Psoas muscle (tissue), 8 donors: ENCODE results near the gene TGM1. TPM values are rescaled to one million over a fixed set of nuclear protein-coding genes. Genes with fewer than 3 reads are reported as not detected.

Source experiments
- ATAC-seq, 4 donors: fragments of 200-7000 bp; cut with Tn5 transposase; one replicate each; pipeline ENCODE4 v1.9.1; 2020; ENCODE audit warnings: moderate library complexity in 3 of 4, mild to moderate bottlenecking in 2 of 4
- DNase-seq, 2 donors: peaks; one replicate each; pipeline ENCODE4 v3.0.0-alpha.2; 2020
- H3K27ac ChIP-seq: fragments of 200-600 bp; one replicate; pipeline ENCODE4 v1.8.0; 2022
- H3K27me3 ChIP-seq, 3 donors: fragments of 200-600 bp in 1 of 3; one replicate each; pipeline versions ENCODE4 v1.6.1 to v1.8.0; 2013 to 2022; ENCODE audit warnings: low read length in 2 of 3, mild to moderate bottlenecking in 2 of 3, moderate library complexity in 1 of 3; ENCODE audit not compliant: insufficient read depth in 3 of 3
- H3K36me3 ChIP-seq, 2 donors: fragments of 200-600 bp in 1 of 2; one replicate each; pipeline versions ENCODE4 v1.6.1 to v1.8.0; 2013 to 2022; ENCODE audit warnings: low read depth in 1 of 2, mild to moderate bottlenecking in 1 of 2, moderate library complexity in 1 of 2; ENCODE audit not compliant: insufficient read depth in 1 of 2
- H3K4me1 ChIP-seq: fragments of 200-600 bp; one replicate; pipeline ENCODE4 v1.8.0; 2022
- H3K4me3 ChIP-seq: fragments of 200-600 bp; one replicate; pipeline ENCODE4 v1.8.0; 2022; ENCODE audit warnings: mild to moderate bottlenecking
- H3K9me3 ChIP-seq: fragments of 200-600 bp; one replicate; pipeline ENCODE4 v1.8.0; 2022
- WGBS, 3 donors: extraction: QIAGEN DNeasy Blood & Tissue Kit; methylation state at CpG; one replicate each; pipeline versions ENCODE4 v1.1.6 to v1.1.7; 2013; 5-methylcytosine and 5-hydroxymethylcytosine counted together
- intact Hi-C, 2 donors: fragments of 100-400 bp; cut with DNase I; formaldehyde crosslinking; loops; one replicate each; pipeline versions ENCODE4 v1.11.0 to v1.14.2; 2022
- polyA plus RNA-seq, 3 donors: library from polyadenylated mRNA; stranded (reverse); fragments of 200-250 nt; gene quantifications; one replicate each; pipeline ENCODE4 v1.2.3, GENCODE V29; 2013
- total RNA-seq, 4 donors: library from RNA; stranded (reverse); fragmentation: NEBNext Ultra II Directional in 2 of 4; extraction: Animal tissue kit (Norgen Biotek cat#: 25700) in 2 of 4; gene quantifications; one replicate each; pipeline versions ENCODE4 v1.2.1 to v1.2.4, GENCODE V29; 2021 to 2023
- TF ChIP-seq, protein P1 (sequence below): fragments of 200-600 bp; IDR thresholded peaks from one replicate; pipeline ENCODE4 v1.8.0; 2022; ENCODE audit warnings: antibody characterized with exemption
- donor health status: healthy with polysubstance abuse.
- donor health status: DM: no; HTN: no; CAD: no; lungs with moderate emphysema.
- donor health status: Bipolar disorder and iron deficiency.
- donor health status: healthy.
- donor health status: DM: yes; HTN: yes; CAD: no.
- donor health status: DM: no; HTN: no; CAD: no.
- donor health status: DM: no; HTN: no; CAD: no.
- donor health status: DM: yes; HTN: yes; CAD: no.

The TGM1 gene
- total and polyA plus RNA-seq, 7 donors, result 0.17 to 1.3 (median 0.41) TPM; not detected in 1

DNA sequence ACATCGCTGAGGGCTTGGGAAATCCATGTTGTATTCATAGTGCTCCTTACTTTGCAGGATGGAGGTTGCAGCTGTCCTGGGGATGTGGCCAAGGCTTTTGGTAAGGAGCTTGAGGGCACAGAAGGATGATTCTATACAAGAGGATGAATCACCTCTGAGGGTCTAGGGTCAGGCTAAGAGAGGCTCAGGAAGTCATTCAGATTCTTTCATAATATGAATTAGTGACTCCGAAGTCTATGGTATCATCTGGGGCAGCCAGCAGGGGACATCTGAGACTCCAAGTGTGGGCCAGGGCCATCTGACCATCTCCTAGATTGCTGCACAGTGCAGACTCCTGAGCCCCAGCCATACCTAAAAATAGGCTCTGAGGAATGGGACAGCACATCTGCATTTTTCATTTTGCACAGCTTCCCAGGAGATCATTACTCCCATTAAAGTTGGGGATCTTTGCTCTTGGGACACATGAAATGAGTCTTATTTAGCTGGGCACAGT, 25.5 kb downstream of the TGM1 start:
- peak in 3 of 4 donors; percentile 1 to 34 (median 10) for ATAC-seq
- intact Hi-C loops, result no loop called here
- no peak overlapping the region for H3K4me3 ChIP-seq
- peaks cover 27 to 79% of the 10 kb centered on the region in 2 donors for H3K36me3 ChIP-seq
- TF ChIP-seq, protein P1, sequence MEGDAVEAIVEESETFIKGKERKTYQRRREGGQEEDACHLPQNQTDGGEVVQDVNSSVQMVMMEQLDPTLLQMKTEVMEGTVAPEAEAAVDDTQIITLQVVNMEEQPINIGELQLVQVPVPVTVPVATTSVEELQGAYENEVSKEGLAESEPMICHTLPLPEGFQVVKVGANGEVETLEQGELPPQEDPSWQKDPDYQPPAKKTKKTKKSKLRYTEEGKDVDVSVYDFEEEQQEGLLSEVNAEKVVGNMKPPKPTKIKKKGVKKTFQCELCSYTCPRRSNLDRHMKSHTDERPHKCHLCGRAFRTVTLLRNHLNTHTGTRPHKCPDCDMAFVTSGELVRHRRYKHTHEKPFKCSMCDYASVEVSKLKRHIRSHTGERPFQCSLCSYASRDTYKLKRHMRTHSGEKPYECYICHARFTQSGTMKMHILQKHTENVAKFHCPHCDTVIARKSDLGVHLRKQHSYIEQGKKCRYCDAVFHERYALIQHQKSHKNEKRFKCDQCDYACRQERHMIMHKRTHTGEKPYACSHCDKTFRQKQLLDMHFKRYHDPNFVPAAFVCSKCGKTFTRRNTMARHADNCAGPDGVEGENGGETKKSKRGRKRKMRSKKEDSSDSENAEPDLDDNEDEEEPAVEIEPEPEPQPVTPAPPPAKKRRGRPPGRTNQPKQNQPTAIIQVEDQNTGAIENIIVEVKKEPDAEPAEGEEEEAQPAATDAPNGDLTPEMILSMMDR, result no peak
- H3K27ac ChIP-seq, result peak overlapping the region; percentile 19
- H3K9me3 ChIP-seq, result no peaks in the 10 kb centered on the region
- peaks cover 76% of the 10 kb centered on the region for H3K4me1 ChIP-seq
- WGBS, 3 donors, result 50 to 67% (median 64%) methylated on average over 2 of the region's 2 CpGs
- H3K27me3 ChIP-seq, result no peaks in the 10 kb centered on the region
- no peak for DNase-seq

DNA sequence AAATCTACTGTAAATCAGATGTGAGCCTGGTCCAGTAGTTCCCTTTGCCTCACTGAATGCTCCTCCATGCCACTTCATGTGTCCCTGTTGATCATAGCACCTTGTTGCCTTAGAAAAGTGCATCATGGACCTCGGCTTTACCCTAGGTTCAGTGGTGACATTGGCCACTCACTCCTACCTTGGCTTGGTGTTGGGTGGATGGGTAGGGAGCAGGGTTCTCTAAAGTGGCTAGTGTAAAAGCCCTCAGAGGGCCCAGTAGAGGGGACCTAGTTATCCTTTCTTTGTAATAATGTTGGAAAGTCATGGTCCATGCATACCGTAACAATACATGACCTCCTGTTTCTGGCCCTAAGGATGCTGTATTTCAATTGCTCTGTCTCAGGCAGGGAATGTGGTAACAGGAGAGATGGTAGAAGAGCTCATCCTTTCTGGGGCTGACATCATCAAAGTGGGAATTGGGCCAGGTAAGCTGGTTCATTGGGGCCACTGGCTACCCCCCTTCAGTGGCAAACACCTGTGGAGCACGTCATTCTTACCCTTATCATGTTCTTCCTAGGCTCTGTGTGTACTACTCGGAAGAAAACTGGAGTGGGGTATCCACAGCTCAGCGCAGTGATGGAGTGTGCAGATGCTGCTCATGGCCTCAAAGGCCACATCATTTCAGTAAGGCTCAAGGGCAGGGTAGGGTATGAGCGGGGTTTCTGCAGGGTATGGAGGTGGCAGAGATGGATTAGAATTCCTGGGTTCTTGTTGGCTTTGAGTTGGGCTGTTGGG, 26.1 kb downstream of the TGM1 start:
- ATAC-seq (no peak), DNase-seq (no peak)
- Histone ChIP-seq H3K27ac (peak overlapping the region; percentile 19), H3K9me3 (no peaks in the 10 kb centered on the region), H3K27me3 (no peaks in the 10 kb centered on the region), H3K4me3 (no peak overlapping the region), H3K36me3 (peaks cover 27 to 79% of the 10 kb centered on the region in 2 donors), H3K4me1 (peaks cover 76% of the 10 kb centered on the region)
- WGBS, 3 donors, result 87 to 90% (median 88%) methylated on average over 6 of the region's 6 CpGs
- intact Hi-C loops, result no loop called here
- TF ChIP-seq, protein P1, result no peak

DNA sequence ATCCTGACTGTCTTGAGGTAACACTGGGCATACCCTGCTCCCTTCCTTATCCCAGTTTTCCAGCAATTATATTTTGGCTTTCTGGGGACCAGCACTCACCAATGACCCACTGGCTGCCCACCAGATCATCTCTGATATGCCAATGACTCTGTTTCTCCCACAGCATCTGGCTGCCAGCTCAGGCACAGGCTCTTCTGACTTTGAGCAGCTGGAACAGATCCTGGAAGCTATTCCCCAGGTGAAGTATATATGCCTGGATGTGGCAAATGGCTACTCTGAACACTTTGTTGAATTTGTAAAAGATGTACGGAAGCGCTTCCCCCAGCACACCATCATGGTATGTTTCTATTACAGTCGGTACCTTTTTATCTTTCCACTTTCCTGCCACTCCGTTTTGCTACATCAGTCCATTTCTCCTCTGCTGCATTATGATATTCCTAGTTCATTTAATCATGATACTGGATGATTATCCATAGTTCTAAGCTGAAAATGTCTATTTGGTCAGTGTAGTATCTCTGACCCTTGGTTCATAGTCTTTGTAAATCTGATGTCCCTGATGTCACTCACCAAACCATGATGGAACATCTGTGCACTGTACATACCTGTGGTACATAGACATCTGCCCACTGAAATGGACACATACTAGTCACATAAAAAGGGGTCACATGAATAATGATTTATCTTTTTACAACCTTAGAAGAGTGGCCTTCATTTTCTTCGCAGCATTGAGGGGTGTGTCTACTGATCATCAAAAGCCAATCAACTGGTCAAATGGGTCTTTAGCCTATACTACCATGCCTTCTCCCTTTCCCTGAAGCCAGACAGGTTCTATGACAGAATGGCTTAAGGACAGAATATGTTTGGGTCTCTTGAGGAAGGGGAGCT, 26.9 kb downstream of the TGM1 start:
- Histone ChIP-seq H3K9me3 (no peaks in the 10 kb centered on the region), H3K4me3 (no peak overlapping the region), H3K27ac (peak overlapping the region; percentile 19), H3K4me1 (peaks cover 75% of the 10 kb centered on the region), H3K27me3 (no peaks in the 10 kb centered on the region), H3K36me3 (peaks cover 27 to 74% of the 10 kb centered on the region in 2 donors)
- no peak for ATAC-seq
- intact Hi-C loops, result no loop called here
- no peak for DNase-seq
- 88 to 98% (median 91%) methylated on average over 5 of the region's 5 CpGs for WGBS, 3 donors
- TF ChIP-seq, protein P1, result no peak

DNA sequence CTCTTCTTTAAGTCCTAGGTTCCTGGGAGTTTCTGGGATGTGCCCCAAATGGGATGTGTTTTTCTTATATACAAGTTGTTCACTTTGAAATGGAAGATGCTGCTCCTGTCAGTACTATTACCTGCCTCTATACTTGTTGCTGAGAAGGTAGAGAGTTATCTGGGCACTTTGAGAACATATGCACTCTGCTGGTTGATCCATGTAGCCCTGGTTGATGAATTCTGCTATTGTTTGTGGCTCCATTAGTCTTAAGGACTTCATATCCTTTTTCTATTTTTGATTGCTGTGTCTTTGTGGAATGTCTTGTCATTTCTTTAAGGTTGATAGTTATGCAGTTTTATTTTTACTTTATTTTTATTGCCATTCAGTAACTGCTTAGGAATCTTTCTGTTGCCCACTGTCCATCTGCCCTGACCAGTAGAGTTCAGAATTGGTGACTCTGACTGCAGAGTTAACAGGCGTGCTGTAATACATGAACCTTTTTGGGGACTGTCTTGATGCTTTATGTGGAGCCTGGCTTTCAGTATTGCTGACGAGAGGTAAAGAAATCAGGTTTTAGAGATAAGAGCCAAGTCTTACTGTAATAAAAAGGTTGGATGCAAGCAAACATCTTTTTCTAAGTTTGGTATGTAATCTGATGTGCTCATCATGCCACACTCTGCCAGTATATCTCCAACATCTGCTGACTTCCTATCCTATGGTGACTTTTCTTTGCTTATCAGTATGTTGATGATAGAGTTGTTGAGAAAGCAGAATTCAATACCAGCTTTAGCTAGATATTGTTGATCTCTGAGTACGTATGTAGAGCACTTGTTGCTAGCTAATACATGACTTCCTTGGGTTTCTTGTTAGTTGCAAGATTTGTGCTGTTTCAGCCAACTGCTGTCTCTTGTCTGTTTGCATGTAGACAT, 28.6 kb downstream of the TGM1 start:
- H3K4me3 ChIP-seq, result peak overlapping the region; percentile 92
- TF ChIP-seq, protein P1, result no peak
- no peaks in the 10 kb centered on the region for H3K9me3 ChIP-seq
- H3K4me1 ChIP-seq, result peaks cover 64% of the 10 kb centered on the region
- ATAC-seq (no peak), DNase-seq (no peak)
- no peaks in the 10 kb centered on the region for H3K27me3 ChIP-seq
- H3K36me3 ChIP-seq, result peaks cover 19 to 62% of the 10 kb centered on the region in 2 donors
- 85 to 93% (median 91%) methylated on average over 3 of the region's 3 CpGs for WGBS, 3 donors
- H3K27ac ChIP-seq, result peak overlapping the region; percentile 41
- intact Hi-C loops, result no loop called here
